HFFc6 (cell line): ENCODE data around the gene FAM98C. TPM values are rescaled to one million over a fixed set of nuclear protein-coding genes. Genes with fewer than 3 reads are reported as not detected.
A peak's percentile ranks its signal among the peaks of the same experiment; 100 is the strongest.

ENCODE experiments used
- DNase-seq: peaks from one replicate; pipeline ENCODE4 v3.0.0-alpha.2; 2018
- H3K27ac Mint-ChIP-seq: 2 replicates; pipeline ENCODE4 v1.8.0; 2020; ENCODE audit warnings: mild to moderate bottlenecking, mixed read lengths
- H3K27me3 Mint-ChIP-seq: 2 replicates; pipeline ENCODE4 v1.8.0; 2021; ENCODE audit warnings: mild to moderate bottlenecking, moderate library complexity, mixed read lengths; ENCODE audit not compliant: insufficient read depth
- H3K36me3 Mint-ChIP-seq: 2 replicates; pipeline ENCODE4 v1.8.0; 2021; ENCODE audit warnings: low read depth, mixed read lengths
- H3K4me1 Mint-ChIP-seq: 2 replicates; pipeline ENCODE4 v1.8.0; 2020; ENCODE audit warnings: low read depth, mixed read lengths
- H3K4me3 Mint-ChIP-seq: 2 replicates; pipeline ENCODE4 v1.8.0; 2020; ENCODE audit warnings: mild to moderate bottlenecking, moderate library complexity, mixed read lengths
- H3K9me3 Mint-ChIP-seq: 2 replicates; pipeline ENCODE4 v1.8.0; 2020; ENCODE audit warnings: mild to moderate bottlenecking, mixed read lengths
- CTCF ChIP-seq: fragments of 200-600 bp; sonication (generic); IDR thresholded peaks from 2 replicates; pipeline ENCODE4 v1.5.0; 2021; ENCODE audit warnings: antibody characterized with exemption, mild to moderate bottlenecking
- total RNA-seq, 6 experiments: library from RNA; stranded (reverse); fragmentation: NEBNext Ultra II Directional; extraction: Animal tissue kit (Norgen Biotek cat#: 25700); gene quantifications; 2 replicates in 1 of 6; 3 replicates in 5 of 6; pipeline ENCODE4 v1.2.3, GENCODE V29; 2021

Gene FAM98C
- total RNA-seq, 6 experiments from 2014 or later = 12.5 to 16.9 (median 15.6) TPM

- no peak overlapping the region for H3K4me3 Mint-ChIP-seq
- no peak for DNase-seq
These were observed 16.5 kb upstream of the FAM98C start for GRCh38 chr19:38386300-38386970.

GRCh38 chr19:38386971-38387549 lies 15.8 kb upstream of the FAM98C start:
- peak overlapping the region; percentile 83 for H3K27ac Mint-ChIP-seq
- peak overlapping the region; percentile 89 for H3K4me3 Mint-ChIP-seq
- no peaks in the 10 kb centered on the region for H3K9me3 Mint-ChIP-seq
- H3K4me1 Mint-ChIP-seq = peaks cover 33% of the 10 kb centered on the region
- DNase-seq = no peak
- TF ChIP-seq CTCF = no peak
- peaks cover 15% of the 10 kb centered on the region for H3K27me3 Mint-ChIP-seq
- H3K36me3 Mint-ChIP-seq = peaks cover 30% of the 10 kb centered on the region

More at GRCh38 chr19:38386300-38386970, 16.5 kb upstream of the FAM98C start:
- TF ChIP-seq CTCF = no peak
- Mint-ChIP-seq H3K27me3 (peaks cover 15% of the 10 kb centered on the region), H3K36me3 (peaks cover 35% of the 10 kb centered on the region), H3K27ac (no peak overlapping the region), H3K9me3 (no peaks in the 10 kb centered on the region), H3K4me1 (peaks cover 27% of the 10 kb centered on the region)

- H3K9me3 Mint-ChIP-seq = no peaks in the 10 kb centered on the region
- H3K4me3 Mint-ChIP-seq = peak within 1 kb of the TSS; percentile 97
- TF ChIP-seq CTCF = no peak
- H3K4me1 Mint-ChIP-seq = peaks cover 40% of the 10 kb centered on the region
- DNase-seq = peak; percentile 90
- peak within 1 kb of the TSS; percentile 99 for H3K27ac Mint-ChIP-seq
- H3K27me3 Mint-ChIP-seq = peaks cover 15% of the 10 kb centered on the region
- peaks cover 30% of the 10 kb centered on the region for H3K36me3 Mint-ChIP-seq
These were observed 15.1 kb upstream of the FAM98C start, which contains the start of gene GGN for GRCh38 chr19:38387550-38388348. Gene GGN, minus strand, starts transcription at chr19:38388034. Its CDS starts 773 bp downstream, at chr19:38387261.

- no peak for DNase-seq
- Mint-ChIP-seq H3K4me3 (peak within 1 kb of the TSS; percentile 97), H3K4me1 (peaks cover 45% of the 10 kb centered on the region), H3K27me3 (peaks cover 15% of the 10 kb centered on the region), H3K36me3 (peaks cover 30% of the 10 kb centered on the region), H3K27ac (peak within 1 kb of the TSS; percentile 99), H3K9me3 (no peaks in the 10 kb centered on the region)
- TF ChIP-seq CTCF = no peak
These were observed 14.4 kb upstream of the FAM98C start, which contains the start of gene SPRED3 for GRCh38 chr19:38388349-38389100. Gene SPRED3, plus strand, starts transcription at chr19:38388697. Its CDS starts 1,606 bp downstream, at chr19:38390303.
